Stimulated activated CD8-positive, alpha-beta memory T cell treated with anti-CD3 and anti-CD28 coated beads, Interleukin-12 subunit alpha, Interleukin-12 subunit beta, amount 100 ng/mL, for 1 hour (primary cell): Measurements from ENCODE around the gene TNFAIP6.
A peak's percentile ranks its signal among the peaks of the same experiment; 100 is the strongest.

Experiments used
- DNase-seq: peaks from one replicate; pipeline ENCODE4 v3.0.0-alpha.2; 2020; ENCODE audit warnings: low read depth

The TNFAIP6 gene

DNA sequence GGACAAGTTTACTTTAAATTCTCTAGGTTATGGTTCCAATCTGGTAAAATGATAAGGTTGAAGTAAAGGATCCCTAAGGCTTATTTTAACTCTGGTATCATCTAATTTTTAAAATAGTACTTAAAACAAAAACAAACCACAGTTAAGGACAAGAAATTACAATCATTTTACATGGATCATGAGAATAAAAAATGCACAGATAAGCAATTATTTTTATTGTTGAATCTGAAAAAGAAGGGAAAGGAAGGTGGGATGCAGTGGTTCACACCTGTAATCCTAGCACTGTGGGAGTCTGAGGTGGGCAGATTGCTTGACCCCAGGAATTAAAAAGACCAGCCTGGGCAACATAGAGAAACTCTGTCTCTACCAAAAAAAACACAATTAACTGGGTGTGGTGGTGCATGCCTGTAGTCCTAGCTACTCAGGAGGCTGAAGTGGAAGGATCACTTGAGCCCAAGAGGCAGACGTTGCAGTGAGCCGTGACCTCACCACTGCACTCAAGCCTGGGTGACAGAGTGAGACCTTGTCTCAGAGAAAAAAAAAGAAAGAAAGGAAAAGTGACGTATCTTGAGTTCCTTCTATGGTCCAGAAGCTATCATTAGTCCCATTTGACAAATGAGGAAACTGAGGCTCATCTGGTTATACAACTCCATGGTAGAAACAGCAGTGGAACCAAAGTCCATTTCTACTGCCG lies 2.5 kb downstream of the TNFAIP6 start:
- DNase-seq: no peak

DNA sequence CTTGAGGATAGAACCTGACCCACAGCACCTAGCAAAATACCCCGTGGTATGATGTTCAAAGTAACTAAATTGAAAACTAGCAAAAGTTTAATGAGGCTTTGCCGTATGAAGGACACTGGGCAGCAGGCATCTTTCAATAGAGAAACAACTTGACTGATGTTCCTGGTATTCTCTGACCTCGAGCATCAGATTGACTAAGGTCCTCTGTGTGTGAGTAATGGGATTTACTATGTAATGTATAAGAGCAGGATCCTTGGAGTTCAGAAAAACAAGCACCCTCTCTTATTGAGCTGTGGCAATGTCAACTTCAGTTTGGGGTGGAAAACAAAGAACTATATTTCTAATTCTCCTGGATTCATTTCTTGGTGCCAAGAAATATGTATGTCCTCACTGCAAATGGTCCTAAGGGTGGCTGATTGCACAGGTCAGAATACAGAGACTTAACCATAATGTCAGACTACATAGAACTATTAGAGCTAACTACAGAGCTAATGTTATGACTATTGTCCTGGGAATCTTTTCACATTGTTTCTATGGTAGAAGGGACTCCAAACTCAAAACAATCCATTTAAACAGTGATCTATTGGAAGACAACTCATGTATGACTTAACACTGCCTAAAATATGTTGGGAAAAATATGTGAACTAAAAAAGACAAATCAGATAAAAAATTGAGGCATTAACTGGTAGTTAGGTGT lies 4.4 kb downstream of the TNFAIP6 start:
- no peak for DNase-seq

DNA sequence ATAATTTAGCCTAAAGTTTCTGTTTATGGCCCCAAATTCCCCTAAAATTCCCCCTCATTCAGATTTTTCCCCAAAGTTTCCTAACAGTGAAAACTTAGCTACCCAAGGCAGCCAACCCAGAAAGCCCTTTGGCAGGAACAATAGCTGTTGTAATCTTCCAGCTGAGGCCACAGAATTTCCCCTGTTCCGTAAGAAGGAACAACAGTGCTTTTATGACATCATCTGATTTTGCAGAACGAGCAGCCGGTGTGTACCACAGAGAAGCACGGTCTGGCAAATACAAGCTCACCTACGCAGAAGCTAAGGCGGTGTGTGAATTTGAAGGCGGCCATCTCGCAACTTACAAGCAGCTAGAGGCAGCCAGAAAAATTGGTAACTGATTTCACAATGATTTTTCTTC lies 6.3 kb downstream of the TNFAIP6 start:
- DNase-seq: no peak

DNA sequence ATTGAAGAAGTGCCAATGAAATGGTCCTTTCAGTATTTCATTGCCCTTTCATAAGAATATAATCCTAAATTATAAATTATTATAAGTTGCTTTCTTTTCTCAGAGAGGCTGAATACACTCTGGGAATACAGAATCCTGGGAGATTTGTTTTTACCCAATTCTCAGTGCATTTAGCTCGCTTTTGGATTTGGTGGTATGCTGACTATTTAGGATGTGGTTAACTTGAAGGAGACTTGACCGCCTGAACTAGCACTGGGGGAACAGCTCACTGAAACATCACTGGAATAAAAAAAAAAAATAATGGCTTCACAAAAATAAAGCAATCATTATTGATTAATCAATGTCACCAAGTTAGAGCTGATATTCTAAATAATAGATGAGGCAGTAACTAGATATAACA lies 10.2 kb downstream of the TNFAIP6 start:
- DNase-seq: no peak

DNA sequence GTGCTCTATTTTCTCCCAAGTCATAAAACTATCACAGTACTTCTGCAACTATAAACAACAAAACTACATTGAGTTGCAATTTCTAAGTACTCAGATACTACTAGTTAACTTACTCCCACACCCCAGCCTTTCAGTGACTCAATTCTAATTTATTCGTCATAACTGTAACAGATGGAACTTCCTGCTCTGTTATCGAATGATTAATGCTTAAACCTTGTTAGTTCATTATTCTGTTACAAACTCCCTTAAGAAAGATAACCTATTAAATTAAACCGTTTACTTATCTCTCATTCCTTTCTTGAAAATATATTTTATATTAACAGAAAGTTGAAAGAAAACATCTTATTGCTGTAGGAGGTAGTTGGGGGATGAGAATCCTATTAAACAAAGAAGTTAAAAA lies 17.0 kb downstream of the TNFAIP6 start:
- DNase-seq: no peak

DNA sequence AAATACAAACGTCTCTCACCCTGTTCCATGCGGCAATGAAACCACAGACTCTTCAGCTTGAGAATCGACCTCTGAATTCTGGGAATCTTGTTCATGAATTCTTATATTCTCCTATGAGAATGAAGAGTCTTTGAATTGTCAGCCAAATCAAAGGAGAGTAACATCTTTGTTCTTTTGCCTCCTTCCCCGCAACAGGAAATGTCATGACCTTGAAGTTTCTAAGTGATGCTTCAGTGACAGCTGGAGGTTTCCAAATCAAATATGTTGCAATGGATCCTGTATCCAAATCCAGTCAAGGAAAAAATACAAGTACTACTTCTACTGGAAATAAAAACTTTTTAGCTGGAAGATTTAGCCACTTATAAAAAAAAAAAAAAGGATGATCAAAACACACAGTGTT lies 21.8 kb downstream of the TNFAIP6 start:
- no peak for DNase-seq

DNA sequence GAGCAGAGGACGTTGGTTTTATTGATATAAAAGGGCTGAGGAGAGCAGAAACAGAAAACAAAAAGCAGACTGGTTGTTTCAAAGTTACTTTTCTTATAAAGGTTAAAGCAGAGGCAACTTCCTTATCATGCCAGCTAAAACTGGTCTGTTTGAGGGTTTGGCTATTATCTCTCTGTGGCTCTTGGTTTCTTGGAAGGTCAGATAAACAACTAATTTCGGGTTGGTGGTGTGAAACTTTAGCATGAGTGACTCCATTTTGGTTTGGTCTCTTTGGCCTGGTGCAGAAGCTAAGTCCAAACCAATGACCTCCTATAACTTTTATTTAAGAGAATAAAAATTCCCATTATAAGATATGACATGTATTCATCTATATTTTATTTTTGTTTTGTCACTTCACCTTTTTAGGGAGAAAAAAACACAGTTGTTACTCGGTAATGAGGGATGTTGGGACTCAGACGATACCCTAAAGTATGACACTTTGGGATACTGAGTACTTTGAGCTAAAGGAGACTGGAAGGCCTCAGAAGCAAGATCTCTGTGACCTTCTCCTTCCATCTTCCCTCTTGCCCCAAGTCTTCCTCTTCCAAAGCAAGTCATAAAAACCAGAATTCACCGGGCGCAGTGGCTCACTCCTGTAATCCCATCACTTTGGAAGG lies 23.3 kb downstream of the TNFAIP6 start:
- no peak for DNase-seq

DNA sequence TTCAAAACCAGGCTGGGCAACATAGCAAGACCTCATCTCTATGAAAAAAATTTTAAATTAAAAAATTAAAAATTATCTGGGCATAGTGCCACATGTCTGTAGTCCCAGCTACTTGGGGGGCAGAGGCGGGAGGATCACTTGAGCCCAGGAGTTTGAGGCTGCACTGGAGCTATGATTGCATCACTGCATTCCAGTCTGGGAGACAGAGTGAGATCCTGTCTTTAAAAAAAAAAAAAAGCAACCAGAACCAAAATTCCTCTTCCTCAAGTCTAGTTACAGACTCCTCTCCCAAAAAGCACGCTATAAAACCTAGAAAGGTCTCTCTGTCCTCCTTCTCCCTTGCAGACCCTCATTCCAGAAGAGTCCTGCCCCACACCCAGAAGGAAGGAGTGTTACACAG lies 23.9 kb downstream of the TNFAIP6 start:
- no peak for DNase-seq

DNA sequence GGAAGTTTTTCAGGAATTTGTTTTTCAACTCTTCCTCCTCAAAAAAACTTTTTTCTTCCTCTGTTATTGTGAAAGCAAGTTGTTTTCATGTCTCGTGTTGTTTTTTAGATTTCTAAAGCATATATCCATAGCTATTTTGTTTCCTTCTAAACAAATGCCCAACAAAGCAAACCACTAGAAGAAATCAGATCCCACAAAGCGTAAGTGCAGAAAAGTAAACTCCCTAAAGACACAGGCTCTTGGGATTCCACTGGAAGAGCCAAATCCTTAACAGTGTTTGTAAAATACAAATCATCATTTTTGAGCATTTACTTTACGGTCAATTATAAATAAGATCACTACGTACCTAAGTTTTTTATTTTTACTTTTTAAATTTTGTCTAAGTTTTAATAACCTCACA lies 30.6 kb downstream of the TNFAIP6 start:
- no peak for DNase-seq

DNA sequence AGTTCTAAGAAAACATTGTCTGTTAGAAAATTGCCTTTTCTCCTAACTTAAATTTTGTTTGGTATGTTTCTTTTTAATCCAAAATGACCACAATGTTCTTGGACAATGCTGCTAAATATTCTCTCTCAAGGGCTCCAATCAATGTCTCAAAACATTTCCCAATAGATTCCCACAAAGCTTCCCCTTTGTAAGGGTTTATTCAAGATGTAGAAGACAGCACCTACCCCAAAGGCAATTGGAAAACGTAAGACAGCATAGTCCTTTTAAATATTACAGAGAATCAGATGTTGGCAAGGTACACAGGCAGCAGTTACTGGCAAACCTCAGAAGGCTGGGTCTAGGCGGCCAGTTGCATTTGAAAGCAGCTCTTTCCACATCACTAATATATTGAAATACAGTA lies 34.0 kb downstream of the TNFAIP6 start:
- no peak for DNase-seq

DNA sequence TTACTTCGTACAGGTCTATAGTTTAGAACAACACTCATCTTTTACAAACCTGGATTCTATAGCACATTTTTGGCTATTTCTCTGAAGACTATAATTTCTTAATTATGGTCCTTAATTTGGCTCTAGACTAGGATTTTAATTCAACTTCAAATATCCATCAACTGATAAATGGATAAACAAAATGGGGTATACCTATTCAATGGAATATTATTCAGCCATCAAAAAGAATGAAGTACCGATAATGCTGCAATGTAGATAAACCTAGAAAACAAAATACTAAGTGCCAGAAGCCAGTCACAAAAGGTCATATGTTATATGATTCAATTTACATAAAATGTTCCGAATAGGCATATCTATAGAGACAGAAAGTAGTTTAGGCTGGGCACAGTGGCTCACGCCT lies 37.1 kb downstream of the TNFAIP6 start:
- no peak for DNase-seq

DNA sequence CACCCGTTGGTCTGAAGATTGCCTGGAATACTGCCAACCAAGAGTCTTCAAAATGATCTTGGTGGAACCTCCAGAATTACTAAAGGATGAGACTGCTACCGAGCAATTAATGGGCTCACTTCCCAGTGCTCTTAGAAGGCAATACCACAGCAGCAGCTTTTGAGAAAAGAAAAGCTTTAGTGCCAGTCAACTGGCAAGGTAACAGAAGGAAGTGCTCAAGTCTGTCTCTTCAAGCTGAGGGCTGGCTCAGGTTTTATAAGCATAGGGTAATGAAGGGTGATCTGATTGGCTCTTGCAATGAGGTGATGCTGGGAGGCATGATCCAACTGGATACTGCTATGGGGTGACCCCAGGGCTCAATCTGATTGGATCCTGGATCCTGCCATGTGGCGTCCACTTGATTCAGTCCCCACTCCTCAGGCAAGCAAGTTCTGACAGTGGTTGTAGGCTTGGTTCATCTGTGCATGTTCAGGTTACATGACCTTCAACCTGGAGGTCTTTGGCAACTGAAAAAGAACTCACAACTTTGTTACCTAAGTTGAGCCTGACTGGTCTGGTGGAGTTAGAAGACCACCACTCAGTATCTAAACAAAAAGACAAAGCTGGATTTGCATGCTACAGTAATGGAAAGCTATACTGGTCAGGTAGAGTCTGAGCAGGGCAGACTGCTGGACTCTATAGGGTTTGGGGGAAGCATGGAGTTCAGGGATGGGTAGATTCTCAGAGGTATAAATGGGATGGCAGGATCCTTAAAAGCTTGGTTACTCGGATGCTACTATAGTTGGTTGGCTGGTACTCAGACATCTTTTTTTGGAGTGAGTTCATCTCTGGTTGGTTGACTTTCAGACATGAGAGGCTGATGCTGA lies 38.4 kb downstream of the TNFAIP6 start:
- no peak for DNase-seq

DNA sequence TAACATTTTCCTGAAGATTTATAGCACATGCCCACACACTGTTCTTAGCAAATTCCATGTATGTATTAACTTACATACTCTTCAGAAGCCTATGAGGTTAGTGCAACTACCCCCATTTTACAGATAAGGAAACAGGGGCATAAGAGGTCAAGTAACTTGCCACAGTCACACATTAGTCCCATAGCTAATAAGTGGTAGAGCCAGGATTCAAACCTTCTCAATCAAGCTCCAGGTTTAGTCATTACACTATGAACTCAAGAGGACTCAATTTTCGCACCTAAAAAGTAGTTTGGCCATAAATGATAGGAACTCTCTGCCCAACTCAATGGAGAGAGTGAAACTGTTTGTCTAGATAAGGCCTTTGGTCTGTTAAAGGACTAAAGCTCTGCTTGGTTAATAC lies 42.6 kb downstream of the TNFAIP6 start:
- no peak for DNase-seq

DNA sequence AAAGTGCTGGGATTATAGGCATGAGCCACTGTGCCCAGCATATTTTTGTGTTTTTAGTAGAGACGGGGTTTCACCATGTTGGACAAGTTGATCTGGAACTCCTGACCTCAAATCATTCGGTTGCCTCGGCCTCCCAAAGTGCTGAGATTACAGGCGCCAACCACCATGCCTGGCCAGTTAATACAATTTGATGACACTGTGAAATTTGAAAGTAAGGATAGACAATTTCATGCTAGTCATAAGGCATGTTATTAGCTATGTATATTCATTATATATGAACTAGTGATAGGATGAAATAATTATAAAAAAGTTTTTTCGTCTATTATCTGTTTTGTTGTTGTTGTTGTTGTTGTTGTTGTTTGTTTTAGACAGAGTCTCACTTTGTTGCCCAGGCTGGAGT lies 43.8 kb downstream of the TNFAIP6 start:
- DNase-seq: no peak

DNA sequence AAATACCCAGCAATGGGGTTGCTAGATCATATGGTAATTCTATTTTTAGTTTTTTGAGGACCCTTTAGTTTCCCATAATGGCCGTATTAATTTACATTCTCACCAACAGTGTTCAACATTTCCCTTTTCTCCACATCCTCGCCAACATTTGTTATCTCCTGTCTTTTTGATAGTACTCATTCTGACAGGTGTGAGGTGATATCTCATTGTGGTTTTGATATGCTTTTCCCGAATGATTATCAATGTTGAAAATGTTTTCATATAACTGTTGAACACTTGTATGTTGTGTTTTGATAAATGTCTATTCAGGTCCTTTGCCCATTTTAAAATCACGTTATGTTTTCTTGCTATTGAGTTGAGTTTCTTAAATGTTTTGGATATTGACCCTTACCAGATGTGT lies 46.5 kb downstream of the TNFAIP6 start:
- DNase-seq: no peak

DNA sequence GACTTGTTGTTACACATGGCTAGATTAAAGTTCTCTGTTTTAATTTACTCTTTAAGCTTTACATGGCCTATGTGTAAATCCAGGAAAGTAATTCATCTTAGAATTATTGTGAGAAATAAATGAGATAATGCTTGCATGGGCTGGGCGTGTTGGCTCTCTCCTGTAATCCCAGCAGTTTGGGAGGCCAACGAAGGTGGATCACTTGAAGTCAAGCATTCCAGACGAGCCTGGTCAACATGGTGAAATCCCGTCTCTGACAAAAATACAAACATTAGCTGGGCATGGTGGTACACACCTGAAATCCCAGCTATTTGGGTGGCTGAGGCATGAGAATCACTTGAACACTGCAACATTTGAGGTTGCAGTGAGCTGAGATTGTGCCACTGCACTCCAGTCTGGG lies 48.0 kb downstream of the TNFAIP6 start:
- DNase-seq: no peak

DNA sequence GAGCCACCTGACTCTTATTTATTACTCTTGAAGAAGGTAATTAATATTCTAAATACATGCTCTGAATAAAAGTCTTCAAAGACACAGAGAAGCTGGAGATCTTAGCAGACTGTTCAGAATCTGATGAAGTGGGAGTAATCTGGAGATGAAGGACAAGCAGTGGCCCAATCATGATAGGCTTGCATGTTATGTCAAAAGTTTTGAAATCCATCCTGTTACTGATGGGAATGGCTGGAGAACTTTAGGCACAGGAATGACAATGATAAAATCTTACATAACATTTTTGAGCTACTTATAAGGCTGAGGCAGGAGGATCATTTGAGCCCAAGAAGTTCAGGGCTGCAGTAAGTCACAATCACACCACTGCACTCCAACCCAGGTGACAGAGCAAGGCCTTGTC lies 49.9 kb downstream of the TNFAIP6 start:
- no peak for DNase-seq

DNA sequence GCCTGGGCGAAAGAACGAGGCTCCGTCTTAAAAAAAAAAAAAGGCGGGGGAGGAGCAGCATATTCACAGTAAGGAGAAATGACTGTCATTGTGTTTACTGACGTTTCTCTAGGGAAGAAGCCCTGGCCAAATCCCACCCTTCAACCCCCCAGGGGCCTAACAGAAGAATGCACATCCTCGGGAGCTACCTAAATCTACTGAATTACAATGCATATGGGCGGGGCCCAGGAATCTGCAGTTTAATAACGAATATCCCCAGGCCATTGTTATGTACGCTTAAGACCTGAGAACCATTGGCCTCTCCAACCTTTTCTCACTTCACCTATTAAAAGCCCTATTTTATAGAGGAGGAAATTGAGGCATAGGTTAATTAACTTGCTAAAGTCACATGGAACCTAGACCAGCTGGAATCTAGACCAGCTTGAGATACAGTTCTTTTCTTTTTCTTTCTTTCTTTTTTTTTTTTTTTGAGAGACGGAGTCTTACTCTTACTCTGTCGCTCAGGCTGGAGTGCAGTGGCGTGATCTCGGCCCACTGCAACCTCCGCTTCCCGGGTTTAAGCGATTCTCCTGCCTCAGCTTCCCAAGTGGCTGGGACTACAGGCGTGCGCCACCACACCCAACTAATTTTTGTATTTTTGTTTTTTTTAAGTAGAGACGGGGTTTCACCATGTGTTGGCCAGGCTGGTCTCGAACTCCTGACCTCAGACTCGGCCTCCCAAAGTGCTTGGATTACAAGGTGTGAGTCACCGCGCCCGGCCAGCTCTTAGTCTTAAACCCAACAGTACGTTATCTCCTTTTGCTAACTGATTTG lies 51.6 kb downstream of the TNFAIP6 start:
- no peak for DNase-seq

DNA sequence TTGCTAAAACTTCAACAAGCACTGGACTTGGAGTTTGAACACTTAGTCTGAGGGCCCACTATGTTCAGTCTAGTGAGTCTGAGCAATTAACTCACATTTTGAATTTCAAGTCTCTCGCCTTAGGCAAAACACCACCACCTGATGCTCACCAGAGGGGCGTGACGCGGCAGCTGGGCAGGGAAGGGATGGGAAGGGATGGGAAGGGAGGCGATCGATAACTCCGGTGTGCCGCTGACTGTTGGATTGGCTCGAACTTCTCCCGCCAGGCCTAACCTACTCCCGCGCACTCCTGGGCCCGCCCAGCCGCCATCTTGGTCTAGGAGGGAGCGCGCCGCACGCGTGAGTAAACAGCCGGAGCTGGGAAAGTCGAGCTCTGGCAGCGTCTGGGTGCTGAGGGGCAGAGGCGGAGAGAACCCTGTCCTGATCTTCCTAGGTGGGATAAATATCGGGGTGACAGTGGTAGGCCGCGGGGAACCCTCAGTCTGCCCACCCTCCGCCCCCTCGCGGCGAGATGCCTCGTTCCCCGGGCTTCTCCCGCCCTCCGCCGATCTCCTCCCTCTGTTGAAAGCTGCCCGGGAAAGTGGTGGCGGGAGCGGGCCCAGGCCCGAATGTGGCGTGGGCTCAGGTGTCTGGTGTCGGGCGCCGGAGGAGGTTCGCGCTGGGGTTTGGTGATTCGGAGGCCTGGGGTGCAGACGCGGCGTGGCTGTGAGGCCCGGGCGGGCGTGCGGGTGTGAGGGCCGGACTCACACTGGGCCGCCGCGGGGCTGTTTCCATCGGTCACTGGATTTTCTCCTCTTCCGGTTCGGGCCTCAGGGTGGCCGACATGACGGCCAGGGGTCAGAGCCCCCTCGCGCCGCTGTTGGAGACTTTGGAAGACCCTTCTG lies 52.5 kb downstream of the TNFAIP6 start, which contains the start of gene RIF1:
RIF1 (plus strand) TSS at position 302 of the 884 bp plus-strand sequence; CDS start at position 824, 522 bp downstream.
- peak; percentile 62 for DNase-seq

DNA sequence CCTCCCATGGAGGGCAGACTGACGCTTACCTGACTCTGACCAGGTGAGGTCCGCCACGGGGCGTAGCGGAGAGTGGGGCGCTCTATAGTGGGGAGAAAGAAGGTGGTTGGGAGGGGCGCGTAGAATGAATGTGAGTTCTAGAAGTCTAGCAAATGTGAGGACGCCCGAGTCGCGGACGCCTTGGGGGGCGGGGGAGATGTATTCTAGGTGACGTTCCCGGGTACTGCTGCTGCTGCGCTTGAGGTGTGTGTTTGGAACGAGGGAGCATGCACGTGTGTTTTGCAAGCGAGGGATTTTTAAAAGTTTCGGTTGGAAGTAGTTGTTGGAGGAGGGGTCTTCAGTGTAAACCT lies 53.1 kb downstream of the TNFAIP6 start:
- no peak for DNase-seq

DNA sequence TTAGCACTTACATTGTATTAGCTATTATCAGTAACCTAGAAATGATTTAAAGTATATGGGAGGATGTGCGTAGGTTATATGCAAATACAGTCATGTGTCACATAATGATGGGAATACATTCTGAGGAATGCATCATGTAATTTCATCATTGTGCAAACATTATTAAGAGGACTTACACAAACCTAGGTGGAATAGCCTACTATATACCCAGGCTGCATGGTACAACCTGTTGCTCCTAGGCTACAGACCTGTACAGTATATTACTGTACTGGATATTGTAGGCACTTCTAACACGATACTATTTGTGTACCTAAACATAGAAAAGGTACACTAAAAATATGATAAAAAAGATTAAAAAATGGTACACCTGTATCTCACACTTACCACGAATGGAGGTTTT lies 60.3 kb downstream of the TNFAIP6 start:
- no peak for DNase-seq
